ENCODE data around the gene DYNLT2B.
"Not testable (repeated sequence)": the region's sequence is repeated elsewhere in the genome, so short reads cannot be mapped to it uniquely, and the experiment has no call there.

Gene DYNLT2B

DNA sequence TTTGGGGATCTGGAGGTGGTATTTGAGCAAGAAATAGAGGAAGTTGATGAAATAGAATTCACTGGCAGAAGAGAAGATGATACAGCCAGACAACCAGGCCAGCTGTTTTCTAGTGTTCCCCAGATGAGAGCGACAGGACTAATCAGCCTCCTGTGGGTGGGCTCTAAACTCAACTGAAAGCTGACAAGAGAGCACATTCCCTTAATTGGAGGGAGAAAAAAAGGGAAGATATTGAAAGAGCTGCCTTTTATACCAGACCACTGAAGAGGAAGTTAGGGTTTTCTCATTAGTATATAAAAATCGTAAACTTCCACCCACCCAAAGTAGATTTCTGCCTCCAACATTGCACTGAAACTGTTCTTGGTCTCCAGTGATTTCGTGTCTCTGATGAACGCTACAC is 26.6 kb upstream of the DYNLT2B start:
- peaks cover 17% of the 10 kb centered on the region for H3K36me3 ChIP-seq (ENCODE audit: control insufficient read depth, insufficient read depth, low read length)
- no peak overlapping the region for H3K9ac ChIP-seq (ENCODE audit: low read length)
- H3K9me3 ChIP-seq (ENCODE audit: control insufficient read depth, insufficient read depth, low read depth, low read length), result no peaks in the 10 kb centered on the region
- no peak overlapping the region for H3K27ac ChIP-seq (ENCODE audit: low read depth, low read length)
- no peak overlapping the region for H3K4me3 ChIP-seq (ENCODE audit: low read depth, low read length)
- no peaks in the 10 kb centered on the region for H3K27me3 ChIP-seq (ENCODE audit: control insufficient read depth, insufficient read depth, low read length)
- H3K4me1 ChIP-seq (ENCODE audit: control insufficient read depth, insufficient read depth, low read length), result peaks cover 3% of the 10 kb centered on the region; the same call in 1 of the 2 replicates

DNA sequence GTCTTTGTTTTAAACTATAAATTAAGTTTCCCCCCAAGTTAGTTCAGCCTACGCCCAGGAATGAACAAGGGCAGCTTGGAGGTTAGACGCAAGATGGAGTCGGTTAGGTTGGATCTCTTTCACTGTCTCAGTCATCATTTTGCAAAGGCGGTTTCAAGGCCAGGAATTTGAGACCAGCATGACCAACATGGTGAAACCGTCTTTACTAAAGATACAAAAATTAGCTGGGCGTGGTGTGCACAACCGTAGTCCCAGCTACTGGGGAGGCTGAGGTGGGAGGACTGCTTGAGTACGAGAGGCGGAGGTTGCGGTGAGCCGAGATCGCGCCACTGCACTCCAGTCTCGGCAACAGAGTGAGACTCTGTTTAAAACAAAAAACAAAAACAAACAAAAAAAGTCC is 25.9 kb upstream of the DYNLT2B start:
- H3K27ac ChIP-seq (ENCODE audit: low read depth, low read length); H3K4me3 ChIP-seq (ENCODE audit: low read depth, low read length); H3K4me1 ChIP-seq (ENCODE audit: control insufficient read depth, insufficient read depth, low read length); H3K27me3 ChIP-seq (ENCODE audit: control insufficient read depth, insufficient read depth, low read length); H3K9ac ChIP-seq (ENCODE audit: low read length); H3K9me3 ChIP-seq (ENCODE audit: control insufficient read depth, insufficient read depth, low read depth, low read length): not testable (repeated sequence)
- H3K36me3 ChIP-seq (ENCODE audit: control insufficient read depth, insufficient read depth, low read length), result peaks cover 12% of the 10 kb centered on the region

DNA sequence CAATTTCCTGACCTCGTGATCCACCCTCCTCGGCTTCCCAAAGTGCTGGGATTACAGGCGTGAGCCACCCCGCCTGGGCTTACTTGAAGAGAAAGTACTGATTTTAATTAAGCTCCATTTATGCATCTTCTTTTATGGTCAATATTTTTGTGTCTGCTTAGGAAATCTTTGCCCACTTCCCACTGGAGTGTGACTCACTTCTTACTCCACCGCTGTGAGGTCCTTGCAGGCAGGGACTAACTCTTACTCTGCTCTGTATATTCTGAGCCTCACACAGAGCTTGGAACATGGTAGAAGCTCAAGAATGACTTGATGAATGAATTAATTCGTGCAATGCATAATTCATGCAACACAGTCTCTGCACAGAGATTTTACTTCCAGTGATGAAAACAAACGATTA is 23.1 kb upstream of the DYNLT2B start:
- Histone ChIP-seq H3K9me3 (ENCODE audit: control insufficient read depth, insufficient read depth, low read depth, low read length) (no peaks in the 10 kb centered on the region), H3K36me3 (ENCODE audit: control insufficient read depth, insufficient read depth, low read length) (no peaks in the 10 kb centered on the region; the same call in 1 of the 2 replicates), H3K4me3 (ENCODE audit: low read depth, low read length) (no peak overlapping the region), H3K4me1 (ENCODE audit: control insufficient read depth, insufficient read depth, low read length) (peaks cover 10% of the 10 kb centered on the region), H3K27me3 (ENCODE audit: control insufficient read depth, insufficient read depth, low read length) (no peaks in the 10 kb centered on the region), H3K27ac (ENCODE audit: low read depth, low read length) (no peak overlapping the region), H3K9ac (ENCODE audit: low read length) (no peak overlapping the region)

GRCh38 chr3:196340466-196340865 is 22.4 kb upstream of the DYNLT2B start:
- H3K9me3 ChIP-seq (ENCODE audit: control insufficient read depth, insufficient read depth, low read depth, low read length), result no peaks in the 10 kb centered on the region
- H3K36me3 ChIP-seq (ENCODE audit: control insufficient read depth, insufficient read depth, low read length), result no peaks in the 10 kb centered on the region
- peaks cover 10% of the 10 kb centered on the region for H3K4me1 ChIP-seq (ENCODE audit: control insufficient read depth, insufficient read depth, low read length)
- H3K27ac ChIP-seq (ENCODE audit: low read depth, low read length), result no peak overlapping the region
- no peak overlapping the region for H3K9ac ChIP-seq (ENCODE audit: low read length)
- H3K4me3 ChIP-seq (ENCODE audit: low read depth, low read length), result no peak overlapping the region
- no peaks in the 10 kb centered on the region for H3K27me3 ChIP-seq (ENCODE audit: control insufficient read depth, insufficient read depth, low read length)

GRCh38 chr3:196339493-196340254 is 21.6 kb upstream of the DYNLT2B start:
- no peaks in the 10 kb centered on the region for H3K9me3 ChIP-seq (ENCODE audit: control insufficient read depth, insufficient read depth, low read depth, low read length)
- H3K27me3 ChIP-seq (ENCODE audit: control insufficient read depth, insufficient read depth, low read length), result no peaks in the 10 kb centered on the region
- peaks cover 10% of the 10 kb centered on the region for H3K4me1 ChIP-seq (ENCODE audit: control insufficient read depth, insufficient read depth, low read length)
- no peaks in the 10 kb centered on the region for H3K36me3 ChIP-seq (ENCODE audit: control insufficient read depth, insufficient read depth, low read length)
- H3K4me3 ChIP-seq (ENCODE audit: low read depth, low read length), result no peak overlapping the region
- H3K27ac ChIP-seq (ENCODE audit: low read depth, low read length), result no peak overlapping the region
- no peak overlapping the region for H3K9ac ChIP-seq (ENCODE audit: low read length)

GRCh38 chr3:196339044-196339443 is 21.0 kb upstream of the DYNLT2B start:
- Histone ChIP-seq H3K4me1 (ENCODE audit: control insufficient read depth, insufficient read depth, low read length) (peaks cover 10% of the 10 kb centered on the region), H3K9ac (ENCODE audit: low read length) (no peak overlapping the region), H3K27ac (ENCODE audit: low read depth, low read length) (no peak overlapping the region), H3K27me3 (ENCODE audit: control insufficient read depth, insufficient read depth, low read length) (no peaks in the 10 kb centered on the region), H3K4me3 (ENCODE audit: low read depth, low read length) (no peak overlapping the region), H3K36me3 (ENCODE audit: control insufficient read depth, insufficient read depth, low read length) (no peaks in the 10 kb centered on the region), H3K9me3 (ENCODE audit: control insufficient read depth, insufficient read depth, low read depth, low read length) (no peaks in the 10 kb centered on the region)

- Histone ChIP-seq H3K27ac (ENCODE audit: low read depth, low read length) (no peak overlapping the region), H3K9ac (ENCODE audit: low read length) (no peak overlapping the region), H3K36me3 (ENCODE audit: control insufficient read depth, insufficient read depth, low read length) (no peaks in the 10 kb centered on the region), H3K9me3 (ENCODE audit: control insufficient read depth, insufficient read depth, low read depth, low read length) (no peaks in the 10 kb centered on the region), H3K27me3 (ENCODE audit: control insufficient read depth, insufficient read depth, low read length) (no peaks in the 10 kb centered on the region), H3K4me1 (ENCODE audit: control insufficient read depth, insufficient read depth, low read length) (peaks cover 10% of the 10 kb centered on the region), H3K4me3 (ENCODE audit: low read depth, low read length) (no peak overlapping the region)
Observed at GRCh38 chr3:196336319-196337145, 18.5 kb upstream of the DYNLT2B start.

DNA sequence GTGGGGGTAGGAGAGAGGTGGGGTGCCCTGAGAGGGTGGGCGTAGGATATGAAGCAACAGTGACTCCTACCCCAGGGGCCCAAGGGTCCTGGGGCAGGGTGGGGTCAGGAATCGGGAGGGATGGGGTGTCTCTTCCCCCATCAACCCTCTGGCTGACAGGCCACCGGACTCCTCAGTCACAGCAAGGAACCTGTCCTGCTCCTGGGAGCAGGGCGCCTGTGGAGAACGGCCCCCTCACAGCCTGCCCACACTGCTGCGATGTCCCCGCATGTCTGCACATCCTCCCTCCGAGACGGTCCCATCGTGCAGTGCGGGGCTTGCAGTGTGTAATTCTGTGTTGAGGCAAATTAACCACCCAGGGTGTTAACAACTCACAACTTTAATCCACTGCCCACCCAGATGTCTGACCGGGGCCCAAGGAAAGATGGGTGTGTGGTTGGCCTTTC is 17.5 kb upstream of the DYNLT2B start:
- no peak overlapping the region for H3K27ac ChIP-seq (ENCODE audit: low read depth, low read length)
- no peak overlapping the region for H3K4me3 ChIP-seq (ENCODE audit: low read depth, low read length)
- no peaks in the 10 kb centered on the region for H3K9me3 ChIP-seq (ENCODE audit: control insufficient read depth, insufficient read depth, low read depth, low read length)
- H3K36me3 ChIP-seq (ENCODE audit: control insufficient read depth, insufficient read depth, low read length), result no peaks in the 10 kb centered on the region
- H3K9ac ChIP-seq (ENCODE audit: low read length), result no peak overlapping the region
- H3K27me3 ChIP-seq (ENCODE audit: control insufficient read depth, insufficient read depth, low read length), result no peaks in the 10 kb centered on the region
- H3K4me1 ChIP-seq (ENCODE audit: control insufficient read depth, insufficient read depth, low read length), result peaks cover 10% of the 10 kb centered on the region

GRCh38 chr3:196334982-196335381 is 16.9 kb upstream of the DYNLT2B start:
- Histone ChIP-seq H3K9me3 (ENCODE audit: control insufficient read depth, insufficient read depth, low read depth, low read length) (no peaks in the 10 kb centered on the region), H3K27ac (ENCODE audit: low read depth, low read length) (no peak overlapping the region), H3K36me3 (ENCODE audit: control insufficient read depth, insufficient read depth, low read length) (no peaks in the 10 kb centered on the region), H3K4me3 (ENCODE audit: low read depth, low read length) (no peak overlapping the region), H3K27me3 (ENCODE audit: control insufficient read depth, insufficient read depth, low read length) (no peaks in the 10 kb centered on the region), H3K4me1 (ENCODE audit: control insufficient read depth, insufficient read depth, low read length) (peaks cover 7% of the 10 kb centered on the region; the same call in 1 of the 2 replicates), H3K9ac (ENCODE audit: low read length) (no peak overlapping the region)

DNA sequence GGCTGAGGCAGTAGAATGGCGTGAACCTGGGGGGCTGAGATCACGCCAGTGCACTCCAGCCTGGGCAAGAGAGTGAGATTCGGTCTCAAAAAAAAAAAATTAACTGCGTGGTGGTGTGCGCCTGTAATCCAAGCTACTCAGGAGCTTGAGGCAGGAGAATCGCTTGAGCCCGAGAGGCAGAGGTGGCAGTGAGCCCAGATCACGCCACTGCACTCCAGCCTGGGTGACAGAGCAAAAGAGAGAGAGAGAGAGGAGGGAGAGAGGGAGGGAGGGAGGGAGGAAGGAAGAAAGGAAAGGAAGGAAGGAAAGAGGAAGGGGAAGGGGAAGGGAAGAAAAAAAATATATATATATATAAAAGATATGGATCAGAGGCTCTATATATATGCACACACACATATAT is 14.1 kb upstream of the DYNLT2B start:
- Histone ChIP-seq H3K36me3 (ENCODE audit: control insufficient read depth, insufficient read depth, low read length) (no peaks in the 10 kb centered on the region), H3K27ac (ENCODE audit: low read depth, low read length) (no peak overlapping the region), H3K9ac (ENCODE audit: low read length) (no peak overlapping the region), H3K27me3 (ENCODE audit: control insufficient read depth, insufficient read depth, low read length) (no peaks in the 10 kb centered on the region), H3K9me3 (ENCODE audit: control insufficient read depth, insufficient read depth, low read depth, low read length) (no peaks in the 10 kb centered on the region), H3K4me1 (ENCODE audit: control insufficient read depth, insufficient read depth, low read length) (peaks cover 4% of the 10 kb centered on the region), H3K4me3 (ENCODE audit: low read depth, low read length) (no peak overlapping the region)

DNA sequence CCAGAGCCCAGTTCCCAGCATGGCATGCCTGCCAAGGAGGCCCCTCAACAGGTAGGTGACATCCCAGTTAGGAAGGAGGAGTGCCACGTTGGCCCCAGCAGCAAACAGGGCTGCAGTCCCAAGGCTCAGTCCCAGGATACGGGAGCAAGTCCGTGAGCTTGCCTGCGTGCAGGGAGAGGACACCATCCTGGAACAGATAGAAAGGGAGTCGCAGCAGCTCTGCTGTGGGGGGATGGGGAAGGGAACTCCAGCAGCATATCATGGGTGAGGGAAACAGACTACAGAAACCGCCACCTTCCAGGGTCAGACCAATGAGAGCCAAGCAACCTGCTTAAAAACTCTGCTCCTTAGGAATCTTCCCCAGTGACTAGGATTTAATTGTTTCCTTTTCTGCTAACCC is 9.4 kb upstream of the DYNLT2B start:
- H3K4me1 ChIP-seq (ENCODE audit: control insufficient read depth, insufficient read depth, low read length), result peaks cover 8% of the 10 kb centered on the region
- H3K4me3 ChIP-seq (ENCODE audit: low read depth, low read length), result no peak overlapping the region
- H3K9me3 ChIP-seq (ENCODE audit: control insufficient read depth, insufficient read depth, low read depth, low read length), result no peaks in the 10 kb centered on the region
- H3K27me3 ChIP-seq (ENCODE audit: control insufficient read depth, insufficient read depth, low read length), result no peaks in the 10 kb centered on the region
- H3K27ac ChIP-seq (ENCODE audit: low read depth, low read length), result no peak overlapping the region
- H3K9ac ChIP-seq (ENCODE audit: low read length), result no peak overlapping the region
- H3K36me3 ChIP-seq (ENCODE audit: control insufficient read depth, insufficient read depth, low read length), result no peaks in the 10 kb centered on the region

Data from HUES6 (cell line).